ENCODE data around the gene GGTA1.
A peak's percentile ranks its signal among the peaks of the same experiment; 100 is the strongest.
"Not testable (repeated sequence)": the region's sequence is repeated elsewhere in the genome, so short reads cannot be mapped to it uniquely, and the experiment has no call there.

The GGTA1 gene

DNA sequence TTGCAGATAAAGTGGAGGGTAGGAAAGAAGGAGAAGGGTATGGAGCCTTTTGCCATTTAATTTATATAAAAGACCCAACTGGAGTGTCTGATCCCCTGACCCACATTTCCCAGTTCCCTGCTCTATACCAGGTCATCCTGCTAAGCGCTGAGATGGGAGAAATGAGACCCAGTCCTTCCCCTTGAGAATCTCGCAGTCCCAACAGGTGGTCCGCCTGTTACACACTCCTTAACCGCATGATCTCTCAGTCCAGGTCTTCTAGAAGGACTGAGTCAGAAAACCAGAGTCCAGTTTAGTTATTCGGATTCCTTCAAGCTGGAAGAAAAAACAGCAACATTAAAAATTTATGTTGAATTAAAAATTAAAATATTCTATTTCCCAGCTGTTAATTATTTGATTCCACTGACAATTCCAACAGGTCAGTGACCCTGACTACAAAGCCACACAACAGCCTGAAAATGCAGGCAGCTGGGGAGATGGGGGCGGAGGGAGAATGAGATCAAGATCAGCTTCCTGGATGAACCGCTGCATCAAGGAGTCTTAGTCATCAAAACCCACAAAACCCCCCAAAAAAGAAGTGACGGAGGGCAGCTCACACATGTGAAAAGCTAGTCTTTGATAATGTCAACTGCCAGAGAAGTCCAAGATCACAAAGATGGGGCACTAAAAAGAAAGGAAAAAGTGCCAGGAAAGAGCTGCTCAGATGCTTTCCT lies 44.0 kb downstream of the GGTA1 start:
- peak; percentile 10 to 22 for DNase-seq

DNA sequence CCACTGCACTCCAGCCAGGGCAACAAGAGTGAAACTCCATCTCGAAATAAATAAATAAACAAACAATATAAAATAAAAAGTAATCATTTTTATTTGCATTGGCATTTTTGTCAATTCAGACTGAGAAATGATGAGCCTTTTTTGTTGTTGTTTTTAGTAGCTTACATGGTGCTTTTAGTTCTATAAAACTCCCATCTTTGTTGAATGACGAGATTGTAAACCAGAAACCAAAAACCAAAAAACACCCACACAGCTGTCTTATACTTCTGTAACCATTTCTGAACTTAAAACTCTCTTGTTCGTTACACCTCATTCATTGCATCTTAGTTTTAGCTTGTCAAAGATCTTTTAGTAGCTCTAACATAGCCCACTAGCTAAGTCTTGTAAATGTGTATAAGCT lies 44.7 kb downstream of the GGTA1 start:
- no peak for DNase-seq

DNA sequence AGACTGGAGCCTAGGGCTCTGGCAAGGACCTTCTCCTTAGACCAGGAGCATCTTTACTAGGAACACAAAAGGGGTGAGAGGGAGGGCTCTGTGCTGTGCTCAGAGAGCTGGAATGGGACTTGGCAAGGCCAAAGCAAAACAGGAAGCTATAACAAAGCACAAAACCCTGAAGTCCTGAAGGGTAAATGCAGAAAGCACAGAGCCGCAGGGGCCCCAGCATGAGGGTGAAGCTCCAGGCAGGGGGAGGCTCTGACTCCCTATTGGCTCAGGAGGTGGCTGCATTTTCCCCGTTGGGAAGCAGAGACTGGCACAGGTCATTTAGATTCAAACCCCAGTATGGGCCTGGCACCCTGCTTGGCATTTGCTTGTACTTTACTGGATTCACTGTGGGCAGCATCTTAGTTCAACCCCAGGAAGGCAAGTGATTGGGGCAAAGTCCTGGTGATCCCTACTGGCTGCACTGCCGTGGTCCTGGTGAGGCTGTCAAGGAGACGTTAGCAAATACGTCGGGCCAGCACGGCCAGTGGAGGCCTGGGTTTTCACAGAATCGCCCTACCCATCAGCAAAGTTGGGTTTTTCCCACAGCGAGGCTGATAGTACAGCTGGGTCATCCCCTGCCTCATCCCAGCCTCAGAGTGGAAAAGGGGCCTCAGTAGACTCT lies 46.3 kb downstream of the GGTA1 start:
- no peak for DNase-seq

DNA sequence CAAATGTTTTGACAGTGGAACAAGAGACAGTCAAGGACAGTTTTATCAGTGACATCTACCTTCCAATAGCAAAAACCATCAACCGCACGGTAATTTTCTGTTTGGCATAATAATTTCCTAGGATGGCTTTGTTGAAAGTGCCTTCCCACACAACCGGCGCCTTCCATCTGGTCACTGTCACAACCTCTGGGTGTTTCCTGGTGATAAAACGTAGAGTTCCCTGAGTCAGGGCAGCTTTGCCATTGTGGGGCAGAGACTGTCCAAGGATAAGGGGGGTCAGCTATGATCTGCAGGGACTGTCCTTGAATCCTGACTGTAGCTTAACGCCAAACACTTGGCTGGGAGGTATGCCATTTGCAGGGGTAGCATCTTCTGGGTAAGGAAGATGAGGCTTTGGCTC lies 47.6 kb downstream of the GGTA1 start:
- no peak for DNase-seq

DNA sequence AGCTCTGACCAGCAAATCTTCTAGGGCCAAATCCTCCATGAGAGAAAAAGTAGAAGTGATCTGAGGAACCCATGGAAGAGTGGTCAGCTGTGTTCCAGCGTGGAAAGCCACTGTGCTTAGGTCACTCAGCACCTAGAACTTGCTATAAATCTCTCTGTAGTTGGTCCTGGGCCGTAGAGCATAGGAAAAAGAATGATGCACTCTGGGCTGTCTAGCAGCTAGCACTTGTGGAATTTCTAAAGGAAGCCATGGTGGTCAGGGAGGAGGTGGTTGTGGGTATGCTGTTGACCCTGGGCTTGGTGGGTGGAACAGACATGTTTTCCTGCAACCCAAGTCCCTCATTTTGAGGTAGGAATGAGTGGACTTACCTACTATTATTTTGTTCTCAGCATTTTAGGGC lies 48.1 kb downstream of the GGTA1 start:
- DNase-seq: no peak

DNA sequence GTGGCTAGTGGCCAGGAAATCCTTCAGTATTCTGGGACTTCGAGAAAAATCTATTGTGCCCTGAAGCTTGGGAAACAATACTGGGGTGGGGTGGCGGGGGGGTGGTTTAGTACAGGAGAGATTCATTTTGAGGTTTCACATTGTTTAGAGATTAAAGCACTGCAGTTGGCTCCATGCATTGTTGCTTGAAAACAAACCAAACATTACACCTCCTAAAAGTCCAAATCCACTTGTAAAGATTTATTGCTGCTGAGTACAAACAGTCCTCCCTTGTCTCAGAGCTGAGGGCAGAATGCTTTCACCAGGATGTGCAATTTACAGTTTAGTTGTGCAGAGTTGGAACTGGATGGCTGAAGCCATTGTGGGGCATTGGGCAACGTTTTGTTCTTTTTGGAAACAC lies 49.4 kb downstream of the GGTA1 start:
- no peak for DNase-seq

DNA sequence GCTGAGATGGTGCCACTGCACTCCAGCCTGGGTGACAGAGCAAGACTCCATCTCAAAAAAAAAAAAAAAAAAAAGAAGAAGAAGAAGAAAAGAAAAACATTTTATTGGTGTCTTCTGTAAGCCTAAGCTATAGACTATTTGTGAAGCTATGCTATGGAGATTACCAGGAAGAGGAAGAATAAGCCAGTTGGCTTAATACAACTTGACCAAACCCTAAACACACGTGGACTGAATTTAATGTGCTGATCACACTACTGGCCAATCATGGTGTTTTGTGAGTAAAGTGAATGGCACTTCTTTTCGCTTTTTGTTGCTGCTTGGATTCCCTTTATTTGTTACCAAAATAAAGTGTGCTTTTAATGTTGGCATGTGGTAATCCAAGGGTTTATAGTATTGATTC lies 49.9 kb downstream of the GGTA1 start:
- no peak for DNase-seq

DNA sequence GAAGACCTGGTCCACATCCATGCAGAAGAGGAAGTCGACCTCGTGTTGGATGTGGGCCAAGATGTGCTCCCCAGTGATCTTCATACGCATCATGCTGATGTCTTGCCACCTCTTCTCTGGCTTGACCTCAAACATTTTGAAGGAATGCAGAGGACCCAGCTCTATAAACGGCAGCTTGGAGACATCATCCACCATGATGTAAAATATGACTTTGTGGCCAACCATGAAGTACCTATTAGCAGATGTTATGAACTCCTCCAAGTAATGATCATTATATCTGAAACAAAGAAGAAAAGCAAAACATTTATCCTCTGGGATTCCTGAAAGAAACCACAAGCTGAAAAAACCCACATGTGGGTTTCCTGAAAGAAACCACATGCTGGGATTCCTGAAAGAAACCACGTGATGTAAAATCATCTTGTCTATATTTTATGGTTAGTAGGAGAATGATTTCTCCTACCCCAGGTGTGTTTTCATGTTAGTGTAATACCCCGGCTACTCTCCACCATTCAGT lies 52.3 kb downstream of the GGTA1 start:
- DNase-seq: no peak

DNA sequence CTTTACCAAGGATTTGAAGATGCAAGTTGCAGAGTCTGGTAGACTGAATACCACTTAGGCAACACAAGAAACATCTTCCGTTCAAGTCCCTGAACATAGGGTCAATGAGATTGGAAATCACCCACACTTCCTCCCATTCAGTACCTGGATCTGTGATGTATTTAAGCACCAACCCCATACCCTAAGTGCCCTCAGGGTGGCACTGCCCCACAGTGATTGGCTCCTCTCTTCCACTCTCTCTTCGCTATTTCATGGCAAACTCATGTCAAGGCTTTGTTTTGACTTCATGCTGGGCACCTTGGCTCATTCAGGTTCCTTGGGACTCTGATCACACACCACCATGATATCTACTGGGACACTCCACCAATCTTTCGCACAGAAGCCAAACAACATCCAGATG lies 53.7 kb downstream of the GGTA1 start:
- peak in 1 of 2 experiments; percentile 11 for DNase-seq

DNA sequence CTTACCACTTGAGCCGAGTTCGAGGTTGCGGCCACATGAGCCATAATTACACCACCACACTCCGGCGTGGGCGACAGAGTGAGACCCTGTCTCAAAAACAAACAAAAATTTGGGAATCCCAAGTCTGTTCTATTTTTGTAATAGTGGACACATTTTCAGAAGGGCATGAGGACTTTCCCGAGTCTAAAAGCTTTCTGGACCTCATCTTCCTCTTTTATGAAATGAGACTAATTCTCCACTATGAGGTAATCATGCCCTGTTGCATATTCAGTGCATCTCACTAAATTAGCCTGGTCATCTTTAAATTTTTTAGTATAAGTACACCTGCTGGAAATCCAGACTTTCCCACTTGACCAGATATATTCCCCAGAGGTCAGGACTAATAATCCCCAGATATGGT lies 55.7 kb downstream of the GGTA1 start:
- DNase-seq: no peak

DNA sequence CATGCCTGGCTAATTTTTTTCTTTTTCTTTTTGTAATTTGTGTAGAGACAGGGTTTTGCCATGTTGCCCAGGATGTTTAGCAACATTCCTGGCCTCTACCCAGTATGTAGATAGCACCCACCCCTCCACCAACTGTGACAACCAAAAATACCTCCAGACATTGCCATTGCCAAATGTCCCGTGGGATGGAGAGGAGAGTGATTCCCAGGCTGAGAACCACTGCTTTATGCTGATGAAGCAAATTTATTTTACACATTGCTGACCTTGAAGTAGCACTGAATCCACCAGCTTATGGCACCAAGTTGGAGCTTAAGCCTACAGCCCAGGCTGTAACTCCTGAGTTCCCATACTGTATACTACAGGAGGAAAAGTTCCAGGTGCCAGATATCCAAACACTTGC lies 58.5 kb downstream of the GGTA1 start:
- no peak for DNase-seq

DNA sequence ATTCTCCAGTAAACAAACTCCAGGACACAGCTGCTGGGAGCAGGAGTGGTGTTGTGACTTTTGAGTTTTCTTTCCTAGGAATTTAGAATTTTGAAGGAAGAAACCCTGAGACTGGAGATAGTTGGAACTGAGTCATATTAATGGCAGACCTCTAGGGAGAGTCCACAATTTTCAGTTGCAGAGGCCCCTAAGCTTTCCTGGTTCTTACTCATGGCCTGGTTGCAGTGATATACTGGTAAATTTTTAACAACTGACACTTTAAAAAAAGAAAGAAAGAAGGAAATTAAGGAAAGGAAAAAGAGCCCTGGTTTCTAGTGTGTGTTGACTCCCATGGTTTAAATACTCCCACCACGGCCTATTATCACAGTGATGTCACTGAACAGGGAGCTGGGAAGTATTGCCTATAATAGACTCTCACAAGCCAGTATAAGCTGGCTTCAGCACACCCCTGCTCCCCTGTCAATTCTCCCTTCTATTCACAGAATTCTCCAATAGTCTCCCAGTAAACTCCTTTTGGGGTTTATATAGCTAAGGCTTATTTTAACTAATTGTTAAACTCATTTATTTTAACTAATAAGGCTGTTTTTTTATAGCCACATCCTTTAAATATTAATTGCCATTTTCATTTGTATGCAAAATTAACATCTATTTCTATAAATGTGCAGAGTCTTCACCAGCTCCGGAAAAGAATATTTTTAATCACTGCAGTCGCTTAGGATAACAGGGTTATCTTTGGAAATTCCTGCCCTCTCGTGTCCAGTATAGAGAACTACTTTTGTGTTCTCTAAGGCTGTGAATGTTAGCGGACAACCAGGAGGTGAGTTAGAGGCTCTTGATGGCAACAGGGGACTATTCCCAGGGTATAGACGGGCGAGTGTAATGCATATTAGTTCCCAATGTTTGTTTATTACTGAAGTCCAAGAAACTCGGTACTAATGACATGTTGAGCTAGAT lies 59.7 kb downstream of the GGTA1 start:
- no peak for DNase-seq

DNA sequence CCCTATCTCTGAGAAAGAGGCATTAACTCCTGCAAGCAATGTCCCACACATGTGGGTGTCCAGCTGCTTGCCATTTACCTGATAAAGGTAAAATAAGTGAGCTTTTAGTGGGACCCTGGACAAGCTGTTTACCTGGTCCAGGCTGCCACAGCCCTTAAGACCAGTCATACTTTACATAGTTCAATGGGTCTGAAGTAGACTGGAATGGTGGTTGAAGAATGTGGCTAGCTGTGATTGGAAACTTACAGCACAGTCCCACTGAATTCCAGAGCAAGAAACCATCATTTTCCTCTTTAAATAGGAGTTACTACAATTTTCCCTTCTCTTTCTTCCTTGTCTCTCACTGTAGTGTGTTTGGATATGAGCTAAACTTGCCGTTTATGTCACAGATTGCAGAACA lies 60.6 kb downstream of the GGTA1 start:
- DNase-seq: no peak

DNA sequence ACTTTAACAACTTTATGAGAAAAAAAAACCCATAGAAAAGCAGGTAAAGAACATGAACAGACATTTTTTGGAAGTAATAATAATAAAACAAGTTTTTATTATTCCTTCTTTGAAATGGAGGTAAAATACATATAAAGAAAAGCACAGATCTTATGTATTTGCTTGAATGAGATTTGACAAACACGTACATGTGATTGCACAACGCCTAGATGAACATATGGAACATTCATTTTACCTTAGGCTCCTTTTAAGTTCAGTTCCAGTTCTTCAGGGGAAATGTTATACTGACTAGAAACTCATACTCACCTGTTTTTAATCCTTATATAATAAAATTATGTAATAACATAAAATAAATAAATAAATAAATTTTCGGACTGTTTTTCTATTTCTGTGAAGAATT lies 61.8 kb downstream of the GGTA1 start:
- no peak for DNase-seq

DNA sequence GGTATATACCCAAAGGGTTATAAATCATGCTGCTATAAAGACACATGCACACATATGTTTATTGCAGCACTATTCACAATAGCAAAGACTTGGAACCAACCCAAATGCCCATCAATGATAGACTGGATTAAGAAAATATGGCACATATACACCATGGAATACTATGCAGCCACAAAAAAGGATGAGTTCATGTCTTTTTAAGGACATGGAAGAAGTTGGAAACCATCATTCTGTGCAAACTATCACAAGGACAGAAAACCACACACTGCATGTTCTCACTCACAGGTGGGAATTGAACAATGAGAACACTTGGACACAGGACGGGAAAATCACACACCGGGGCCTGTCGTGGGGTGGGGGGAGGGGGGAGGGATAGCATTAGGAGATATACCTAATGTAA lies 62.6 kb downstream of the GGTA1 start:
- DNase-seq: not testable (repeated sequence)

DNA sequence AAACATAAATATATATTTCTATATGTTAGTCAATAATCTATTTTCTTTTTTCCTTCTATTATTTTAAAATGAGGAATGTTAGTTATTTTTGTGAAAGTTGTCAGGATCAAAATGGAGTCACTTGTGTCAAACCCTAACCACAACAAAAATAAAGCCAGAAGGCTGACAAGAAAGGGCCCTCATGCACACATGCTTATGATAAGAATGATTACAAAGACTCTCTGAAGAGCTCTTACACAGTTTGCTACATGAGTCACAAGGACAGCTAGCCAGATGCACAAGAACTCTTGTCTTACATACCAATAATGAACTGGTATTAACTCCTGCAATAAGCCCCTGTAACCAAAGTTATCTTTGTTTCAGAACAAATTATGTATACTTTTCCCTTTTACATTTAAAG lies 64.7 kb downstream of the GGTA1 start:
- DNase-seq: no peak

DNA sequence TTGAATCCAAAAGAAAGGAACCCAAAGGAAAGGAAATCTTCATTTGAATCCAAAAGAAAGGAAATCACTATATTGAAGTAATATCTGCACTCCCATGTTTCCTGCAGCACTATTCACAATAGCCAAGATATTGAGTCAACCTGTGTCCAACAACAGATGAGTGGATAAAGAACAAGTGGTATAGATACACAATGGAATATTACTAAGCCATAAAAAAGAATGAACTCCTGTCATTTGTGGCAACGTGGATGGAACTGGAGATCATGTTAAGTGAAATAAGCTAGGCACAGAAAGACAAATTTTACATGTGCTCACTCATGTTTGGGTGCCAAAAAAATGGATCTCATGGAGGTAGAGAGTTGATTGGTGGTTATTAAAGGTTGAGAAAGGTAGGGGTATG lies 71.7 kb downstream of the GGTA1 start:
- DNase-seq: no peak

DNA sequence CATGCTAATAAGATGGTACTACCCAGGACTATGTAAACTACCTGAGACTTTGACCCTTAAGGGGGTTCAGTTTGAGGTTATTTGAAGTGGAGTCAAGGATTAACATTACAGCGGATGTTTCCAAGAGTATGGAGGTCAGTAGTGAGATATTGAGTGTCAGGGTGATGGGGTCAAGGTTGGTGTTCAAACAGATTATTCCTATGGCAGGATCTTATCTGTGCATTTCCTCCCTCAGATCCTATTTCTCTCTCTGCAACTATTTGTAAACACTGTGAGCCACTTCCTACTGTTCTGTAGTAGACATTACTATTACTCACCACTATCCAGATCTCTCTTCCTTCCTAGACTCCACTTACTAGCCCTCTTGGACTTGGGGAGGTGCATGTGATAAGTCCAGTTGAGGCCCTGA lies 75.6 kb downstream of the GGTA1 start:
- no peak for DNase-seq

DNA sequence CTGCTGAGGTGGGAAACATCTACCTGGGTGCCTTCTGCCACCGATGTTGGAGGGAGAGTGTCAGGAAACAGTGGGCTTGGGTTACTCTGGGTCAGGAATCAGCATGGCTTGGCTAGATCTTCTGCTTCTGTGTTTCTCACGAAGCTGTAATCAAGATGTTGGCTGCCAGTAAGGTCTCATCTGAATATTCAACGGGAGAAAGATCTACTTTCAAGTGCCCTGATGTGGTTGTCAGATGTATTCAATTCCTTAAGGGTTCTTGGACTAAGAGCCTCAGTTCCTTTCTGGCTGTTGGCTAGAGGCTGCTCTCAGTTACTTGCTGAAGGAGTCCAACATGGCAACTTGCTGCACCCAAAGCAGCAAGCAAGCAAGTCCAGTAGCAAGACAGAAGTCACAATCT lies 87.7 kb downstream of the GGTA1 start:
- DNase-seq: no peak

DNA sequence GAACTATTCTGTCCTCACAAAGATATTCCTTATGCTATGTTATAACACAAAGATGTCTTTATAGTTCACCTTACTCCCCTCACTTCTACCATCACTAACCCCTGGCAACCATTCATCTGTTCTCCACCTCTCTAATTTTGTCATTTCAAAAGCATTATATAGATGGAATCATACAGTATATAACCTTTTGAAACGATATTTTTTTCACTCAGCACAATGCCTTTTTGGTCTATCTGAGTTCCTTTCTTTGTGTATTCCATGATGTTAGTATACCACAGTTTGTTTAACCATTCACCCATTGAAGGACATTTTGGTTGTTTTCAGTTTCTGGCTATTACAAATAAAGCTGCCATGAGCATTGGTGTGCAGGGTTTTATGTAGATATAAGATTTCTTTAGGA lies 93.7 kb downstream of the GGTA1 start:
- DNase-seq: no peak
